DMS53 treated with DMSO at 0.1 percent for 48 hours (cell line): ENCODE measurements around the gene TFAM.
A peak's percentile ranks its signal among the peaks of the same experiment; 100 is the strongest.

Experiments used
- DNase-seq: peaks from one replicate; lab custom pipeline; 2025; ENCODE audit not compliant: unreplicated experiment; lab: John Stamatoyannopoulos, UW

Gene TFAM

DNA sequence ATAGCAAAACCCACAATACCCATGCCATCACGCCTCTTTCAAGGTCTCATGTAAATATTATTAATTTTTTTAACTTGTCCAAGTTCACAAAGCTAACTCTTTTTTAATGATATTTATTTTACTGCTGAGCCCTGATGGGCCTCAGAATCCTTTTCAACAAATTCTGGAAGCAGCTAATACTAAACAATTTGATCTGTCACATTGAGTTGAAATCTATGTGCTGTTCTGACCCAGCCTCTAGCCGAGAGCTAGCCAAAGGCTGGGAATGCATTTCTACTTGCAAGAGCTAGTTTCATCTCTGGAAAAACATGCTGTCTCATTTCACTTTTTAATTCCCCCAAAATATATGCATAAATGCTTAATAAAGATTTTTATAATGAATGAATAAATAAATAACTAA is 47.9 kb downstream of the TFAM start:
- DNase-seq = no peak

DNA sequence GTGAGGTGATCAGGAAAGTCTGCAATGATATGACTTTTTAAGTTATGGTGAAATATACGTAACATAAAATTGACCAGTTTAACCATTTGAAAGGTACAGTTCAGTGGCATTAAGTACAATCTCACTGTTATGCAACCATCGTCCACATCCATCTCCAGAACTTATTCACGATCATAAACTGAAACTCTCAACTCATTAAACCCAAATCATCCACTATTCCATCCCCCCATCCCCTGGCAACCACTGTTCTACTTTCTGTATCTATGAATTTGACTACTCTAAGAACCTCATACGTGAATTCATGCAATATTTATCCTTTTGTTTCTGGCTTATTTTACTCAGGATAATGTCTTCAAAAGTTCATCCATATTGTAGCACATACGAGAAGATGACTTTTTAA is 48.4 kb downstream of the TFAM start:
- DNase-seq = no peak

DNA sequence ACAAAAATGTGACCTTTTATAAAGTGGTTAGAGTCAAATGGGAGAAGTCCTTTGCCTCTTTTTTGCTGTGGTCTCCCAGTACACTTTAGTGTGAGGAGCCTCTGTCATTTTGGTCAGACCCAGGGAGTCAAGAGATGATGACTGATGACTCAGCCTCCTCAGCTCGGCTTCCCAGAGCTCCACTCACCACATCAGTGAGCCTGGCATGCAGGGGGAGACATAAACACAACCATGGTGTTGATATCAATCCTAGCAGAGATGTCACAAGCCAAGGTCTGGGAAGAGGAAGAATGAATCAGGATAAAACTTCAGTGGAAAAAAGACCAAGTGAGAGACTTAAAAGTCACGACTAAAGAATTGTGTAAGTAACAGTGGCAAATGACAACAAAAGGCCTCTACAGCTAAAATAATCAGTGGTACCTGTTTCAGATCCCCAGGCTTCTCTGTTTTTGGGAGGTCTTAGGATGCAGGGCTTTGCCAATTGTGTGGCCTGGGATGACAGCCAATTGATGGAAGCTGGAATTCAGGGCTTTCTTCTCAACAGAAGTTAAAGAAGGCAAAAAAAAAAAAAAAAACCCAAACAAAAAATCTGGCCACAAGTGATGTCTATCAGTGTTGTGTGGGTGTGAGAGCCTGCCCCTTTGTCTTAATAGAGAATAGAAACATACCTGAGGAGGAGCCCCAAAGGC is 50.2 kb downstream of the TFAM start:
- peak; percentile 56 for DNase-seq

DNA sequence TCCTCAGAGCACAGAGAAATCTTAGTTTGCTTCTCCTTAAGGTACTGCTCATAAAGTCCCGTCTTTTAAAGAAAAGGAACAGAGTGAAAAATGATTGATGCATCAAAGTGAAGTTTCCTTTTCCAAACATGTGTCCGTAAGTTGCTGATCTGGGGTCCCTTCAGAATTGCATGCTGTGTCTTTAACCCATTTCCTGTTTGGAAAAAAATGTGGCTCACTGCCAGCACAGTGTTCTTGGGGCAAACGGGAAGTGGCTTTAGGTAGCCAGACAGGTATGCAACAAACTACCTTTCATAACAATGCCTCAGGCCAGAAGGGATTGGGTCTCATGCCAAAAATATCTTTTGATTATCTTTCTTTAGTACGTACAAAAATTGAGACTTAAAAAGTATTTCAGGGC is 50.9 kb downstream of the TFAM start:
- peak; percentile 19 for DNase-seq

DNA sequence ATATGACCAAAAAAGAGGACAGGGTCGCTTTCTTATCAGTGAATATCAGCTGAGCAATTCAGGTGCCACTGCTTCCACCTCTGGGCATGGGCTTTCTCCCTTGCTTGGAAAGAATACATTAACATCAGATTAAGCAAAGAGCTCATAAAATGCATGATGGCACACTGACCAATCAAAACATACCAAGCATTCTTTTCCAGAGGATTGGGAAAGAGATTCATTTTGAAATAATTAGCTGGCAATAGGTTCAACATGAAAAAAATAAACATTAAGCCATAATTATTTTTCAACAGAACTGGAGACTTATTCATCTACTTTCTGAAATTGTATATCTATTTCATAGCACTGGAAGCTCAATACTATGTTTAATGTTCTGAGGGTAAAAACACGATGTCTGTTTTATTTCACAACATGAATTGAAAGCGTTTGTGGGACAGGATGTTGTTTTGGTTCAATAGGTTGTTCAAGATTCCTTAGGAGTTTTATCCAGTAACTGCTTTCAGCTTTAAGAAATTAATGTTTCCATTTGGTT is 53.2 kb downstream of the TFAM start:
- DNase-seq = no peak

DNA sequence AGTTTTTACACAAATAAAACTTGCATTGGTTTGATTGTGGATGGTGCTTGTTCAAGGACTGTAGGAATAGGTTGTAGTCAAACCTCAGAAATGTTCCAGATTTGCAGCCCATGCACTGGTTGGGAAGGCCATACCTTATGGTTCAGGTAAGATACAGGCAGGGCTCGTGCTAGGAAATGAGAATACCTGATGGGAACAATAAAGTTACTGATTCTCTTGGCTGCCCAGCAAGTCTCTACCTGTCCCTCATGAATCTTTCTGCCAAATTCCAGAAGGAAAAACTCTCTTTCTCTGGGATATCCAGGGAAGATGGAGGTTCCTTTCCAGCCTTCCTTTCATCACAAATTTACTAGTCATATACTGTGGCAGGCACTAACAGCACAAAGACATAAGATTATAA is 53.8 kb downstream of the TFAM start:
- DNase-seq = no peak

DNA sequence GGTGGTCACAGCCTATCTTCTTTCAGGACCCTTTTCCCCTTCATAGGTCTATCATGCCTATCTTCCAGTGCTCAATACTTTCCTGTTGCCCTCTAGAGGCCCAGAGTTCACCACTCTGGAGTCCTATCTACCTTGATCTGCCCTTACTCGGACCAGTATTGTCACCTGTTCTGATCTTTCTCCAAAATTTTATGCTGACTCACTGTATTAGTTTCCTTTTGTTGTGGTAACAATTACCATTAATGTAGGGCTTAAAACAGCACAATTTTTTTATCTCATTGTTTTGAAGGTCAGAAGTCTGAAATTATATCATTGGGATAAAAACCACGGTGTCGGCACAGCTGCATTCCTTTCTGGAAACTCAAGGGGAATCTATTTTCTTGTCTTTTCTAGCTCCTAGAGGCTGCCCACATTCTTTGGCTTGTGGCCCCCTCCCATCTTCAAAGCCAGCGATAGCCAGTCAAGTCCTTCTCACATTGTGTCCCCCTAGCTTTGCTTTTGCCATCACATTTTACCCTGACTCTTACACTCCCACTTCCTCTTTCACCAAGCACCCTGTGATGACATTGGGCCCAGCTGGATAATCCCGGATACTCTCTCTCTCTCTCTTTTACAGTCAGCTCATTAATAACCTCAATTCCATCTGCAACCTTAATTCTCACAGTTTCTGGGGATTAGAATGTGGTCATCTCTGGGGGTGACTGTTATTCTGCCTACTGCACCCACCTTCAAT is 54.6 kb downstream of the TFAM start:
- no peak for DNase-seq

DNA sequence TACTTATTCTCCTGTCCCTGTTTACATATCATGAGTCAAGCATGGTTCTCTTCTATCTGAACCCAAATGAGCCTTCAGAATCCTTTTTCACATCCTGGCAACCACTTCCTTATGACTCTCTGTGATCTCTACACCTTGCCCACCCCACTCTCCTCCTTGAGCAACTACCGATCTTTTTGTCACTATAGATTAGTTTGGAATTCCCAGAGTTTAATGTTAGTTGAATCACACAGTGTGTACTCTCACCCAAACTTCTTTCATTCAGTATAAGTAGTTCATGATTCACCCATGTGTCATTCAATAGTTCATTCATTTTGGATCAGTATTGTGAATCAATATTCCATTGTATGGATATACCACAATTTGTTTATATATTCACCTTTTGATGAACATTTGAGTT is 55.3 kb downstream of the TFAM start:
- DNase-seq = no peak

DNA sequence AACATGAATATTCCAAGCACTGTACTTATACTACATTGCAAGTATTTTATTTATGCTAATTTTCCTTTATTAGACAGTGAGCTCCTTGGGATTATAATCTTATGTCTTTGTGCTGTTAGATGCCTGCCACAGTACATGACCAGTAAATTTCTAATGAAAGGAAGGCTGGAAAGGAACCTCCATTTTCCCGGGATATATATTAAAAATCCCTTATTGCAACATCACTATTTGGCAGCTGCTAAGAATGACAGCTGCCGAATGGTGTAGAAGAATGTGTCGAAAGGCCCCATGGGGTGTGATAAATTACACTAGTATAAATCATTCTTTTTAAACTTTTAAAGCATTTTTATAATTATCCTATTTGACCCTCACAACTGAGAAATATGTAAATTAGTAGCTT is 59.1 kb downstream of the TFAM start:
- no peak for DNase-seq

DNA sequence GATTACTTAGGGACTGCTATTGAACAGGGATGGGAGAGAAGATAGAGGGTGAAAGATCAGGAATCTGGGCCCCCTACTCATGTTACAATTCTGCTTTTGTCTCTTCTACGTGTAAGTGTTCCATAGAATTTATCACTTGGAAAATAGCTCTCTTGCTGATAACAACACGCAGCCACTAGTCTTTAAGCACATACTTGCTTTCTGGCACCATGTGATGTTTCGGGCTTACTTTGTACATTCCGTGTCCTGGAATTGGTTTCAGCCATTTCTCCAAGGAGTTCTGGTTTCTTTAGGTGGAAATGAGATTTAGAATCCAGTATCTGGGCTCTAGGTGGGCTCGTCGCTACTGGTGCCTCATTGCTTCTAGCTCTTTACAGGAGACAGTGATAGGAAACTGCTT is 59.7 kb downstream of the TFAM start:
- no peak for DNase-seq

DNA sequence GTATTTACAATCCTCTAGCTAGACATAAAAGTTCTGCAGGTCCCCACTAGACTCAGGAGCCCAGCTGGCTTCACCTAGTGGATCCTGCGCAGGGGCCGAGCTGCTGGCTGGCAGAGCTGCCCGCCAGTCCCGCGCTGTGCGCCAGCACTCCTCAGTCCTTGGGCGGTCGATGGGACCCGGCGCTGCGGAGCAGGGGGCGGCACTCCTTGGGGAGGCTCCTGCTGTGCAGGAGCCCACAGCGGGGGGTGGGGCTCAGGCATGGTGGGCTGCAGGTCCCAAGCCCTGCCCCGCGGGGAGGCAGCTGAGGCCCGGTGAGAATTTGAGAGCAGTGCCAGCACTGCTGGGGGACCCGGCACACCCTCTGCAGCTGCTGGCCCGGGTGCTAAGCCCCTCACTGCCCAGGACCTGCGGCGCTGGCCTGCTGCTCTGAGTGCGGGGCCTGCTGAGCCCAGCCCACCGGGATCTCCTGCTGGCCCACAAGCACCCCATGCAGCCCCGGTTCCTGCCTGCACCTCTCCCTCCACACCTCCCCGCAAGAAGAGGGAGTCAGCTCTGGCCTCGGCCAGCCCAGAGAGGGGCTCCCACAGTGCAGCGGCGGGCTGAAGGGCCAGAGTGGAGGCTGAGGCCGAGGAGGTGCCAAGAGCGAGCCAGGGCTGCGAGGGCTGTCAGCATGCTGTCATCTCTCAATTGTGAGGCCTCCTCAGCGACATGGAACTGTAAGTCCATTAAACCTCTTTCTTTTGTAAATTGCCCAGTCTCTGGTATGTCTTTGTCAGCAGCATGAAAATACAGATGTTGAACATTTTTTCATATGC is 63.1 kb downstream of the TFAM start:
- DNase-seq = no peak
